IMR-90 (cell line): Measurements from ENCODE around the gene TBC1D22A. TPM values are rescaled to one million over a fixed set of nuclear protein-coding genes. Genes with fewer than 3 reads are reported as not detected.

Source experiments
- ATAC-seq: fragments of 200-7000 bp; cut with Tn5 transposase; 2 replicates; pipeline ENCODE4 v1.9.1; 2020; ENCODE audit warnings: low read depth, mild to moderate bottlenecking, moderate library complexity
- BruUV-seq: library from RNA; stranded (reverse); fragments of 400-500 nt; replicated peaks from 2 replicates; lab custom pipeline; 2021; lab: Mats Ljungman, UMichigan
- CTCF ChIA-PET: fragments of 300-600 bp; formaldehyde crosslinking; extraction: SDS; loops from one replicate; lab custom pipeline; 2021; ENCODE audit warnings: antibody characterized with exemption; lab: Yijun Ruan, JAX
- POLR2A ChIA-PET: fragments of 300-600 bp; sonication (Branson Sonifier 250); formaldehyde crosslinking; loops from one replicate; lab custom pipeline; 2022; ENCODE audit warnings: antibody characterized with exemption; ENCODE audit not compliant: unreplicated experiment; lab: Charles Lee
- DNase-seq: peaks from one replicate; pipeline ENCODE4 v3.0.0; 2013
- H2AFZ ChIP-seq: replicated peaks from 2 replicates; pipeline ENCODE3; 2013; ENCODE audit warnings: low read length, mild to moderate bottlenecking; ENCODE audit not compliant: poor library complexity
- H2AK5ac ChIP-seq: 2 replicates; pipeline ENCODE4 v1.6.1; 2013; ENCODE audit warnings: low read depth, low read length, inconsistent platforms
- H2AK9ac ChIP-seq: replicated peaks from 2 replicates; pipeline ENCODE3; 2013; ENCODE audit warnings: mild to moderate bottlenecking, low read depth, low read length, moderate library complexity; ENCODE audit not compliant: poor library complexity
- H2BK120ac ChIP-seq: 2 replicates; pipeline ENCODE4 v1.6.1; 2013; ENCODE audit warnings: low read depth, low read length, inconsistent platforms
- H2BK15ac ChIP-seq: 3 replicates; pipeline ENCODE4 v1.6.1; 2013; ENCODE audit warnings: low read depth, low read length, inconsistent platforms
- H2BK20ac ChIP-seq: 2 replicates; pipeline ENCODE4 v1.6.1; 2013; ENCODE audit warnings: low read depth, mild to moderate bottlenecking, inconsistent platforms, low read length, moderate library complexity
- H2BK5ac ChIP-seq: 2 replicates; pipeline ENCODE4 v1.6.1; 2013; ENCODE audit warnings: mild to moderate bottlenecking, low read depth, low read length, inconsistent platforms; ENCODE audit not compliant: poor library complexity, severe bottlenecking
- H3K14ac ChIP-seq: replicated peaks from 2 replicates; pipeline ENCODE4 v1.6.1; 2013; ENCODE audit warnings: low read depth, low read length, inconsistent platforms
- H3K18ac ChIP-seq: 2 replicates; pipeline ENCODE4 v1.6.1; 2013; ENCODE audit warnings: low read depth, low read length, control low read depth
- H3K23ac ChIP-seq: 2 replicates; pipeline ENCODE4 v1.6.1; 2013; ENCODE audit warnings: low read depth, low read length, inconsistent platforms
- H3K27ac ChIP-seq: 2 replicates; pipeline ENCODE4 v1.5.1; 2013; ENCODE audit warnings: mild to moderate bottlenecking, control low read depth, low read length; ENCODE audit not compliant: insufficient read depth
- H3K27me3 ChIP-seq: 2 replicates; pipeline ENCODE4 v1.6.1; 2013; ENCODE audit warnings: low read length; ENCODE audit not compliant: control insufficient read depth, insufficient read depth
- H3K36me3 ChIP-seq: 2 replicates; pipeline ENCODE4 v1.6.1; 2013; ENCODE audit warnings: low read length, mixed read lengths; ENCODE audit not compliant: control insufficient read depth, insufficient read depth
- H3K4ac ChIP-seq: 2 replicates; pipeline ENCODE4 v1.6.1; 2013; ENCODE audit warnings: low read depth, low read length, inconsistent platforms
- H3K4me1 ChIP-seq: 2 replicates; pipeline ENCODE4 v1.6.1; 2013; ENCODE audit warnings: low read length, mixed read lengths; ENCODE audit not compliant: control insufficient read depth, insufficient read depth
- H3K4me2 ChIP-seq: 2 replicates; pipeline ENCODE4 v1.6.1; 2013; ENCODE audit warnings: low read depth, mild to moderate bottlenecking, control low read depth, low read length, moderate library complexity
- H3K4me3 ChIP-seq: 2 replicates; pipeline ENCODE4 v1.5.1; 2013; ENCODE audit warnings: low read depth, mild to moderate bottlenecking, control low read depth, low read length, moderate library complexity; ENCODE audit not compliant: insufficient read depth
- H3K56ac ChIP-seq: 2 replicates; pipeline ENCODE4 v1.6.1; 2013; ENCODE audit warnings: low read length, inconsistent platforms; ENCODE audit not compliant: insufficient read depth; ENCODE audit errors: extremely low read depth
- H3K79me1 ChIP-seq, 2 experiments: 2 replicates each; pipeline ENCODE4 v1.6.1; 2013; ENCODE audit warnings: low read length in 2 of 2, inconsistent platforms in 1 of 2, low read depth in 1 of 2
- H3K9ac ChIP-seq: 2 replicates; pipeline ENCODE4 v1.6.1; 2013; ENCODE audit warnings: low read depth, low read length, control low read depth
- H3K9me1 ChIP-seq: 2 replicates; pipeline ENCODE4 v1.6.1; 2013; ENCODE audit warnings: low read length, inconsistent platforms; ENCODE audit not compliant: insufficient read depth
- H3K9me3 ChIP-seq: 2 replicates; pipeline ENCODE4 v1.6.1; 2013; ENCODE audit warnings: low read length; ENCODE audit not compliant: control insufficient read depth, insufficient read depth
- H4K20me1 ChIP-seq: 2 replicates; pipeline ENCODE4 v1.6.1; 2013; ENCODE audit warnings: low read length, inconsistent platforms; ENCODE audit not compliant: insufficient read depth
- H4K5ac ChIP-seq: 2 replicates; pipeline ENCODE4 v1.6.1; 2013; ENCODE audit warnings: mild to moderate bottlenecking, low read depth, low read length, control low read depth
- H4K8ac ChIP-seq, 2 experiments: 2 replicates each; pipeline ENCODE4 v1.6.1; 2013; ENCODE audit warnings: low read depth in 2 of 2, low read length in 2 of 2, control low read depth in 1 of 2, inconsistent platforms in 1 of 2
- H4K91ac ChIP-seq: 2 replicates; pipeline ENCODE4 v1.6.1; 2013; ENCODE audit warnings: low read depth, low read length, inconsistent platforms; ENCODE audit not compliant: insufficient read depth
- BHLHE40 ChIP-seq: fragments of 150-350 bp; IDR thresholded peaks from 2 replicates; pipeline ENCODE4 v1.6.1; 2016; ENCODE audit warnings: mild to moderate bottlenecking, low read depth, low read length
- FOS ChIP-seq: fragments of 150-350 bp; IDR thresholded peaks from 2 replicates; pipeline ENCODE4 v1.6.1; 2016; ENCODE audit warnings: low read depth, low read length
- MAFK ChIP-seq: IDR thresholded peaks from 2 replicates; pipeline ENCODE4 v1.6.1; 2012; ENCODE audit warnings: low read depth, low read length, improper control_type of control experiment
- MAZ ChIP-seq: IDR thresholded peaks from 2 replicates; pipeline ENCODE4 v1.6.1; 2012; ENCODE audit warnings: low read depth, mild to moderate bottlenecking, low read length, improper control_type of control experiment, moderate library complexity, borderline replicate concordance
- MXI1 ChIP-seq: IDR thresholded peaks from 2 replicates; pipeline ENCODE4 v1.6.1; 2012; ENCODE audit warnings: low read depth, mild to moderate bottlenecking, low read length, moderate library complexity, borderline replicate concordance
- NFE2L2 ChIP-seq: fragments of 150-350 bp; IDR thresholded peaks from 2 replicates; pipeline ENCODE4 v1.6.1; 2016; ENCODE audit warnings: low read depth, mild to moderate bottlenecking, low read length
- RAD21 ChIP-seq: IDR thresholded peaks from 2 replicates; pipeline ENCODE4 v1.6.1; 2012; ENCODE audit warnings: low read length, improper control_type of control experiment
- RFX5 ChIP-seq: IDR thresholded peaks from 2 replicates; pipeline ENCODE4 v1.8.0; 2012; ENCODE audit warnings: low read depth, mild to moderate bottlenecking, low read length, moderate library complexity
- WGBS, 2 experiments: methylation state at CpG; one replicate each; pipeline versions ENCODE4 v1.1.5 to v1.1.7; 2013; ENCODE audit warnings: missing lambda C conversion rate in 2 of 2; ENCODE audit not compliant: insufficient read length in 1 of 2; ENCODE audit errors: extremely low coverage in 2 of 2; 5-methylcytosine and 5-hydroxymethylcytosine counted together
- dilution Hi-C: fragments of 300-500 bp; cut with HindIII; formaldehyde crosslinking; loops from one replicate; pipeline ENCODE4 v1.14.3; 2018; ENCODE audit warnings: low sequenced_read_pairs; ENCODE audit not compliant: unreplicated experiment
- in situ Hi-C: fragments of 300-500 bp; cut with MboI; formaldehyde crosslinking; loops from 3 replicates; pipeline ENCODE4 v1.14.3; 2019; ENCODE audit warnings: low sequenced_read_pairs, inconsistent platforms, mixed read lengths
- intact Hi-C: fragments of 100-400 bp; cut with micrococcal nuclease; formaldehyde crosslinking; loops from 2 replicates; pipeline ENCODE4 v1.10.0; 2022
- polyA plus RNA-seq, 3 experiments: library from polyadenylated mRNA; depleted of rRNA; stranded (reverse); fragments of >200 nt; gene quantifications; 2 replicates each; pipeline ENCODE4 v1.2.3, GENCODE V29; 2012; ENCODE audit warnings: low replicate concordance in 1 of 3
- total RNA-seq: library from RNA; depleted of rRNA; stranded (reverse); fragments of >200 nt; gene quantifications from 2 replicates; pipeline ENCODE4 v1.2.3, GENCODE V29; 2012
- TF ChIP-seq, protein P1 (sequence below): fragments of 150-350 bp; IDR thresholded peaks from 2 replicates; pipeline ENCODE4 v1.6.1; 2017; ENCODE audit warnings: mild to moderate bottlenecking, antibody characterized with exemption, low read length, low read depth

Gene TBC1D22A
- total and polyA plus RNA-seq, 2 of the 4 experiments (the other 2 are of a cell fraction): 9.0 to 16.7 TPM

DNA sequence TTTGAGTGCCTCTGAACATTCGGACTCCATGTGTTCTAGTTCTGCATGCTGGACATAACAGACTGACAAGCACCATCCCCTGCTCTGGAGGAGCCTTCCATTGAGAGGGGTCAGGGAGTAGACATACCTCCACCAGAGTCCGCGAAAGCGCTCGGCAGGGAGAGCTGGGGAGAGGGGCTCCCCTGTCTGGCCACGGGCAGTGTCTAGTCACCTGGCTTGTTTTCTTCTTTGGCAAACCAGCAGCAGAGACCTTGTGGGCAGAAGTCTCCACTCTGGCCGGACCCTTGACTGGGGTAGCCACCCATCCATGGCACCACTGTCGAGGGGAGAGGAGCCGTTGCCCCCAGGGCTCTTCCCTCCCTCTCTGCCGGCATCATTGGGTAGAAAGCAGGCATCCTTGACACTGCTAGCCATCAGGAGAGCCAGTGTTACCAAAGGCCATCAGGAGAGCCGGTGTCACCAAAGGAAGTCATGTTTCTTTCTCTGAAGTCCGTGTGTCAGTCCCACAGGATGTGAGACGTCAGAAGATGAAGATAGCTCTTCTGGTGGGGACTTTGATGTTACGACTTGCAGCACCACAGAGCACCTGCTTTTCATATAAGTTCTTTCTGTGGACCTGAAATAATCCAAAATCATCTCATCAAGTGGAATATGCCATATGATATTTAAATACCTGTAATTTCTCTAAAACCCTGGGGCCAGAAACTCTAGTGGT is 305.6 kb downstream of the TBC1D22A start:
- ChIA-PET POLR2A (no interaction called here), CTCF (no interaction called here)
- DNase-seq: no peak
- no peak overlapping the region for H2AFZ ChIP-seq
- H3K4me2 ChIP-seq: no peak overlapping the region
- no peak overlapping the region for H4K5ac ChIP-seq
- ATAC-seq: no peak
- peaks cover 5% of the 10 kb centered on the region for H4K20me1 ChIP-seq
- intact Hi-C loops (no loop called here), in situ Hi-C loops (no loop called here), dilution Hi-C loops (no loop called here)
- H4K8ac ChIP-seq: no peak overlapping the region
- no peak overlapping the region for H4K91ac ChIP-seq
- no peak for TF ChIP-seq MAFK
- TF ChIP-seq RAD21: no peak
- no peak for TF ChIP-seq BHLHE40
- TF ChIP-seq, protein P1, sequence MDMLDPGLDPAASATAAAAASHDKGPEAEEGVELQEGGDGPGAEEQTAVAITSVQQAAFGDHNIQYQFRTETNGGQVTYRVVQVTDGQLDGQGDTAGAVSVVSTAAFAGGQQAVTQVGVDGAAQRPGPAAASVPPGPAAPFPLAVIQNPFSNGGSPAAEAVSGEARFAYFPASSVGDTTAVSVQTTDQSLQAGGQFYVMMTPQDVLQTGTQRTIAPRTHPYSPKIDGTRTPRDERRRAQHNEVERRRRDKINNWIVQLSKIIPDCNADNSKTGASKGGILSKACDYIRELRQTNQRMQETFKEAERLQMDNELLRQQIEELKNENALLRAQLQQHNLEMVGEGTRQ: no peak
- TF ChIP-seq RFX5: no peak
- TF ChIP-seq FOS: no peak
- no peak for TF ChIP-seq MAZ
- no peak for TF ChIP-seq NFE2L2
- no peak for TF ChIP-seq MXI1
- no peak overlapping the region for H3K4ac ChIP-seq
- H2BK20ac ChIP-seq: no peak overlapping the region
- H3K18ac ChIP-seq: no peak overlapping the region
- no peak overlapping the region for H3K9ac ChIP-seq
- H2BK15ac ChIP-seq: no peak overlapping the region
- no peak overlapping the region for H2AK9ac ChIP-seq
- H3K23ac ChIP-seq: no peak overlapping the region
- H3K14ac ChIP-seq: no peak overlapping the region
- no peak overlapping the region for H2BK120ac ChIP-seq
- no peaks in the 10 kb centered on the region for H3K9me3 ChIP-seq
- no peak overlapping the region for H3K27ac ChIP-seq
- peaks cover 13% of the 10 kb centered on the region; the same call in 1 of the 2 replicates for H3K9me1 ChIP-seq
- no peaks in the 10 kb centered on the region for H3K27me3 ChIP-seq
- no peak overlapping the region for H3K56ac ChIP-seq
- H2AK5ac ChIP-seq: no peak overlapping the region
- no TSS peak for BruUV-seq
- H3K36me3 ChIP-seq: no peaks in the 10 kb centered on the region
- no peak overlapping the region for H2BK5ac ChIP-seq
- H3K4me3 ChIP-seq: no peak overlapping the region
- H3K79me1 ChIP-seq: peaks cover 7 to 8% of the 10 kb centered on the region in 2 experiments; a peak in 3 of 4 replicates
- no peaks in the 10 kb centered on the region for H3K4me1 ChIP-seq
- 83% methylated on average over 1 of the region's 14 CpGs; no CpG with 5 or more reads in 1 of the 2 experiments for WGBS, 2 experiments
